ENCODE data around the gene NPPC.
"Not testable (repeated sequence)": the region's sequence is repeated elsewhere in the genome, so short reads cannot be mapped to it uniquely, and the experiment has no call there.

The NPPC gene, protein sequence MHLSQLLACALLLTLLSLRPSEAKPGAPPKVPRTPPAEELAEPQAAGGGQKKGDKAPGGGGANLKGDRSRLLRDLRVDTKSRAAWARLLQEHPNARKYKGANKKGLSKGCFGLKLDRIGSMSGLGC

DNA sequence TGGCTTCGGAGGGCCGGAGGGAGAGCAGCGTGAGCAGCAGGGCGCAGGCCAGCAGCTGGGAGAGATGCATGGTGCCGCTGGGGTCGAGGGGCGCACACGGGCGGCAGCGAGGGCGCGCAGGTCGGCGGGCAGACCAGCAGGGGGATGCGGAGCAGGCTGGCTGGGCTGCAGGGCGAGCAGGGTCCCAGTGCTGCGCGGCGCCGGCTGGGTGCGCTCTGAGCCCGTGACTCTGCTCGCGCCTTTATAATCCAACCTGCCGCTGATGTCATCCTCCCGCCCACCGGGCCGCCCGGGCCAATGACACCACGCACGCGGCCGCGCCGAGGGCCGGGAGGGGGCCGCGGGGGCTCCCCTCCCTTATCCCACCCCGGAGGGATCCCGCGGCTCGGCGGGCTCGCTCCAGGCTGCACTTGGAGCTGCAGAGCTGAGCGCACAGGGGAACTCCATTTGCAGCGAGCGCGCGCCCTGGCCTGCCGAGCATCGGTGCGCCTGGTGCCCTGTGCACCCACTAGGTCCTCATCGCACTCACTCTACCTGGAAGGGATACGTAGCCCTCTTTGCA lies at the start of gene NPPC:
TSS of gene NPPC (minus strand) at position 217 of the 562 bp plus-strand sequence. CDS start at position 70, 147 bp downstream.
- DNase-seq (ENCODE audit: low read depth): no peak

DNA sequence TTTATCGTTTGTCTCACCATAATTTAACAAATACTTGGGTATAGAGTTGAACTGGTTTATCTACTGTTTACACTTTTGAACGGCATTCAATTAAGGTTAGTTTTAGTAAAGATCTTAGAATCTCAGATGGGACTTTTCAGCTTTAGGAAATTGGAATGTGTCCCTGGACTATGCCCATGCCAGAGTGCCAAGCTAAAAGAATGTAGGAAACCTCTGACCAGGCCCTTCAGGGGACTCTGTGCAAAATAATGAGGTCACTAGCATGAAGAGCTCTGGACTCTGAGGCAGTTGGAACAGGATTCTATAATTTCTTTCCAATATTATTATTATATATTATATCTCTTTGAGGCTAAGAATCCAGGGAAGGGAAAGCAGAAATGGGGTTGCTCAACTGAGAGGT lies 48.8 kb upstream of the NPPC start:
- no peak for DNase-seq (ENCODE audit: low read depth)

DNA sequence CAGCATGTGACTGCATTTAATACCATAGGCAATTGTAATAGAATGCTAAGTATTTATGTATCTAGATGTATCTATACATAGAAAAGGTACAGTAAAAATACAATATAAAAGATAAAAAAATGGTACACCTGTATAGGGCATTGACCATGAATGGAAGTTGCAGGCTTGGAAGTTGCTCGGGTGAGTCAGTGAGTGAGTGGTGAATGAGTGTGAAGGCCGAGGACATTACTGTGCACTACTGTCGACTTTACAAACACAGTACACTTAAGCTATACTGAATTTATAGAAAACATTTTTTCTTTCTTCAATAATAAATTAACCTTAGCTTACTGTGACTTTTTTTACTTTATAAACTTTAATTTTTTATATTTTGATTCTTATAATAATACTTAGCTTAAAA lies 44.3 kb upstream of the NPPC start:
- DNase-seq (ENCODE audit: low read depth): no peak

DNA sequence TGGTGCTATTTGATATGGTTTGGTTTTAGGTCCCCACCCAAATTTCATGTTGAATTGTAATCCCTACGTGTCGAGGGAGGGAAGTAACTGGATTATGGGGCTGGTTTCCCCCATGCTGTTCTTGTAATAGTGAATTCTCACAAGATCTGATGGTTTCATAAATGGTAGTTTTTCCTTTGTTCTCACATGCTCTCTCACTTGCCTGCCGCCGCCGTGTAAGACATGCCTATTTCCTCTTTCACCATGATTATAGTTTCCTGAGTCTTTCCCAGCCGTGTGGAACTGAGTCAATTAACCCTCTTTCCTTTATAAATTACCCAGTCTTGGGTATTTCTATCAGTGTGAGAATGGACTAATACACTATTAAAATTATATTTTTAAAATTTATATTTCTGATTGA lies 42.6 kb upstream of the NPPC start:
- DNase-seq (ENCODE audit: low read depth): no peak

DNA sequence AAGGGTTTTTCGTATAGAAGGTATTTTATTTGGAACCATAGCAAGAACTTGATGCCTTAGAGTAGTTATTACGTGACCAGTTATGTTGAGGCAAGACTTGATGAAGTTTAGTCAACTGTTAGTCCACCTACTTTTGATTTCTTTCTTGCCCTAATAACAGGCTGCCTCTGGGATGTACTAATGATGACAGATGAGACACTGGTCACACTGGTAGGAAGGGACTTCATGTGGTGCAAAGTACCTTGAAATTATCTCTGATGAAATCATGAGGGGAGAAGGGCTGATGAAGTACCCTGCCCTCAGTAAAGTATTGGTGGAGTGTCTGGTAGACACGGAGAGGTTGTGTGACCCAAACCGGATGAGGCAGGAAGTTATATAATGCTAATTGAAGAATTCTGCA lies 40.7 kb upstream of the NPPC start:
- DNase-seq (ENCODE audit: low read depth): no peak

DNA sequence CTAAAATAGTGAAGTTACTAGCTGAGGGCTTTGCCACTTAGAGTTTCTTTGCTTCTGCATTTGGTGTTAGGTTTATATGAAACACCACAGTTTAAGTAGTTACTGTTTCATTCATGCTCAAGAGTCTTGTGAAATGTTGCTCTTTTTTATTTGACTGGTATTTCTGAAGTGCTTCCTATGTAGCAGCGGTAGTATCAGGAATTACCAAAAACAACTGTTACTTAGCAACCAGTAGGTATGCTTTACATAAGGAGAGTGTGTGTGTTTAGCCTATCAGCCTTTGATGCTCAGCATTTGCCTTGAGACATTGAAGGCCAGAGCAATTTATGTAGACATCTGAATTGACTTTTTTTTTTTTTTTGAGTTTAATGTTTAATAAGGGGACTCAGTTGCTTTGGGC lies 38.9 kb upstream of the NPPC start:
- DNase-seq (ENCODE audit: low read depth): no peak

DNA sequence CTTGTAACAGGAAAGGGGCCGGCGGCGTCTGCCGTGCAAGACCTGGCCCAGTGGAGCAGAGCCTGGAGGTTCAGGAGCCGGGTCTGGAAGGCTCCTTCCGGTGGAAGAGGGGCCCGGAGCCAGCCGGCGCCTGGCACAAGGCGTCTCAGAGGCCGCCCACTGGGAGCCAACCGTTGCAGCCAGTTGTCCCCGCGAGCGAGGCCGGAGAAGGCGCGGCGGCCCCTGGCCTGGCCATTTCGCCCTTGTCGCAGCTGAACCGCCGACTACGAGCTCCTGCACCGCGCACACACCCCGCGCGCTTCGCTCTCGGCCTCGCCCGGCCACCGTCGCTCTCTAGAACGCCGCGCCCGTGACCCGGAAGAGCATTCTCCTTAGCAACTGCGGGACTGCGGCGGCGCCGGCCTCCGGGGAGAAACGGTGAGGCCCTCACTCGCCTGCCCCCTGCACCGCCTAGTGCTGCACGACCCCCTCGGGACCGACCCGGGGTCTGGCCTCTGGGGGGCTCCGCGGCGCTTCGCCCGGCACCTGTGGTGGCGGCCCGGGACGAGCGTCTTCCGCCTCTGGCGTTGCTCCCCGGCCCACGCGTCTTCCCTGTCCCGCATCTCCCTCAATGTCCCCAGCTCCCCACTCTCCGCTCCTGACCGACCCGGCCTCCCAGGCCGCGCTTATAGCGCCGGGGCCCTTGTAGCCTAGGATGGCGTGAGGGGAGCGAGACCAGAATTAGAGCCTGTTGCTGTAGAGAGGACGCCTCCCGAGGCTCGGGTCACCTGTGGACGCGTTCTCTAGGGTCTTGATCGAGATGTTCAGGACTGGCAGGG lies 35.4 kb upstream of the NPPC start, which contains the start of gene DIS3L2:
TSS of gene DIS3L2 (plus strand) at position 365 of the 818 bp plus-strand sequence. CDS start 53,215 bp downstream, outside the sequence.
- DNase-seq (ENCODE audit: low read depth): peak; percentile 64

DNA sequence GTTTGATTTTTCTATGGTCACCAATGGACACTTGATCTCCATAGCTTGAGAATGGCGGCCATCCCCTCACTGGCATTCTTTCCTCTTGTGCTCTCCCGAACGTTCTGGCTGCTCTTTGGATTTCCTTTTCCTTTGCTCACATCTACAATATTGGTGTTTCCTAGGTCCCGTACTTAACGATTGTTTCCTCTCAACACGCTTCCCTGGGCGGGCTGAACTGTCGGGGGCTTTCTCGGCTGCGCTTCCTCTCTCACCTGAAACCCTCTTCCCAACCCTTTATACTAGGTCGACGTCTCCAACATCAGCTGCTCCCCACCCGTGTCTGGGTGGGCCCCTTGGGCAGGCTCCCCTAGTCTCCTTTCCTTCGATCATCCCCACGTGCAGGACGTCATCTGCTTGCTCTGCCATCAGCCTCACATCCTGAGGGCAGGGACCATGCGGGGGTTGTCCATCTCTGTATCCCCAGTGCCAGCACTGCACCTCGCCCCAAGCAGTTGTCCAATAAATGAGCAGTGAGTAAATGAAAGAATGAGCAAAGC lies 34.7 kb upstream of the NPPC start:
- DNase-seq (ENCODE audit: low read depth): no peak

DNA sequence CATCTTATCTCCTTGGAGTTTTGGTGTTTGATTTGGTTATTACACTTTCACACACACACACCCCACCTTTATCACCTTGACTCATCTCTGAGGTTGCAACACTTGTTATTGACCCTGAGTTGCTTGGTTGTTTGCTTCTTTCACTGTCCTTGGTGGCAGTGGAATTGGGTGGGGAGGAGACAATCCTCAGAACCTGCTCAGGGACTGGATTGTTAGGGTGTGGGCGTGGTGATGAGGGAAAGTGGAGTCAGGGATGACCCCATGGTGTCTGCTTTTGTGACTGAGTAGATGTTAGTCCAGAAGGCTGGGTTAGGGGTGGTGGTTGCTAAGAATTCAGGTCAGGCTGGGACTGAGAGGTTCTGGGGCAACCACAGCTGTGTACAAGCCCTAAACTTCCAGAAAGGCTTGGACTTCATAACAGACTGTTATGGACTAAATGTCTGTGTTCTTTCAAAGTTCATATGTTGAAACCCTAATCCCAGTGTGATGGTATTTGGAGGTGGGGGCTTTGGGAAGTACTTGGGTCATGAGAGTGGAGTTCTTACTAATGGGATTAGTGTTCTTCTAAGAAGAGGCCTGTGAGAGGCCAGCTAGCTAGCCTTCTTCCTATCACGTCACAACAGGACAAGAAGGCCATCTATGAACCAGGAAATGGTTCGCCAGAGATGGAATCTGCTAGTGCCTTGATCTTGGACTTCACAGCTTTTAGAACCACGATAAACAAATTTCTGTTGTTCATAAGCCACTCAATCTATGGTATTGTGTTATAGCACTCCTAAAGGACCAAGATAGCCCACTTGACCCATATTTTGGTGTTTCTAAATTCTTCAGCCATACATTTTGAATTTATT lies 31.9 kb upstream of the NPPC start:
- DNase-seq (ENCODE audit: low read depth): no peak

DNA sequence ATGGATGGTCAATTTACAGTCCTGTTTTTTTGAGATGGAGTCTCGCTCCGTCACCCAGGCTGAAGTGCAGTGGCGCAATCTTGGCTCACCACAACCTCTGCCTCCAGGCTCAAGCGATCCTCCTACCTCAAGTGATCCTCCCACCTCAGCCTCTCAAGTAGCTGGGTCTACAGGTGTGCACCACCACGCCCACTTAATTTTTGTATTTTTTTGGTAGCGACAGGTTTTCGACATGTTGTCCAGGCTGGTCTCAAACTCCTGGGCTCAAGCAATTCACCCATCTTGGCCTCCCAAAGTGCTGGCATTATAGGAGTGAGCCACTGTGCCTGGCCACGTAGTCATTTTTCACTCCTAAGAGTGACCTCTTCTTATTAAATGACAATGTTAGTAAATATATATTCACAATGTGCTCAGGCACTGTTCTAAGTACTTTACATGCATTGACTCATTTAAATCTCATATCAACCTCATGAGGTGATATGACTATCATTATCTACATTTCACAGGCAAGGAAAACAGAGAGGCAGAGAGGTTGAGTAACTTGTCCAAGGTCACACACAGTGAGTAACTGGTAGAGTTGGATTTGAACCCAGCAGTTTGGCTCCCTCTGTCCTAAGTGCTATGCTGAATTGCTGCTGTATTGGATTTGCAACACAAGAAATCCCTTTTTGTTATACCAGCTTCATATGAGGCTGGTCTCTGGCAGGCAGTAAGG lies 29.7 kb upstream of the NPPC start:
- DNase-seq (ENCODE audit: low read depth): no peak

DNA sequence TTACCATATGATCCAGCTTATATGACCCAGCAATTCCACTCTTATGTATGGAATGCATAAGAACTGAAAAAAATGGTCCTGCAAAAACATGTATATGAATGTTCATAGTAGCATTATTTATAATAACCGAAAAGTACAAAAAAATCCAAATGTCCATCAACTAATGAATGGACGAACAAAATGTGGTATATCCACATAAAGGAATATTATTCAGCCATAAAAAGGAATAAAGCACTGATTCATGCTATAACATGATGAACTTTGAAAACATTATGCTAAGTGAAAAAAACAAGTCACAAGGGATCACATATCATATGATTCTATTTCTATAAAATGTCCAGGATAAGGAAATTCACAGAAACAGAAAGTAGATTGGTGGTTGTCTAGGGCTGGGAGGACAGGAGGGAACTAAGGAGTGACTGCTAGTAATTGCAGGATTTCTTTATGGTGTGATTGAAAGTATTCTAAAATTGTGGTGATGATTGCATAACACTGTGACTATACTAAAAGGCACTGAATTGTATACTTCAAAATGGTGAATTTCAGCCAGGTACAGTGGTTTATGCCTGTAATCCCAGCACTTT lies 25.3 kb upstream of the NPPC start:
- no peak for DNase-seq (ENCODE audit: low read depth)

DNA sequence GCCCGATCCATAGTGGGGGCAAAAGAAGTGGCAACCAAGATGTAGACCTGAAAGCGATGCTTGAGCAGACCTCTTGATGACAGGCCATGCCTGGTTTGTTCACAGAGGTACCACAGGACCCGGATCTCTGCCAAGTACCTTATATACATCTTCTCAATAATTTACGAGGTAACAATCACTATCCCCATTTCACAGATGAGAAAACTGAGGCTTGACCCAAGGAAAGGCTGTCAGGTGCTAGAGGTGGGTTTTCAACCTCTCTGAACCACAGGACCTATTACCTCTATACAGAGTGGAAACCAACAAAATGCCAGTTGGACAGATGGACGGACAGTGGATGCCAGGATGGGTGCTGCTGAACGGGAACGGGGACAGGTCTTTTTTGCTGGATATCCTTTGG lies 21.5 kb upstream of the NPPC start:
- DNase-seq (ENCODE audit: low read depth): no peak

DNA sequence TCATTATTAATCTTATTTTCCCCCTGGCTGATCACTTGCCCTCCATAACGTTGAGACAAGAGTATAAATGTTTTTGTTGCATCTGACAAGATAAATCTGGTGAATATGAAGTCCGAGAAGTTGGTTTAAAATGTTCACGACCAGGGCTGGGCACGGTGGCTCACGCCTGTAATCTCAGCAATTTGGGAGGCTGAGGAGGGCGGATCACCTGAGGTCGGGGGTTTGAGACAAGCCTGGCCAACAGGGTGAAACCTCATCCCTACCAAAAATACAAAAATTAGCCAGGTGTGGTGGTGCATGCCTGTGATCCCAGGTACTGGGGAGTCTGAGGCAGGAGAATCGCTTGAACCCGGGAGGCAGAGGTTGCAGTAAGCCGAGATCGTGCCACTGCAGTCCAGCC lies 20.9 kb upstream of the NPPC start:
- DNase-seq (ENCODE audit: low read depth): not testable (repeated sequence)

DNA sequence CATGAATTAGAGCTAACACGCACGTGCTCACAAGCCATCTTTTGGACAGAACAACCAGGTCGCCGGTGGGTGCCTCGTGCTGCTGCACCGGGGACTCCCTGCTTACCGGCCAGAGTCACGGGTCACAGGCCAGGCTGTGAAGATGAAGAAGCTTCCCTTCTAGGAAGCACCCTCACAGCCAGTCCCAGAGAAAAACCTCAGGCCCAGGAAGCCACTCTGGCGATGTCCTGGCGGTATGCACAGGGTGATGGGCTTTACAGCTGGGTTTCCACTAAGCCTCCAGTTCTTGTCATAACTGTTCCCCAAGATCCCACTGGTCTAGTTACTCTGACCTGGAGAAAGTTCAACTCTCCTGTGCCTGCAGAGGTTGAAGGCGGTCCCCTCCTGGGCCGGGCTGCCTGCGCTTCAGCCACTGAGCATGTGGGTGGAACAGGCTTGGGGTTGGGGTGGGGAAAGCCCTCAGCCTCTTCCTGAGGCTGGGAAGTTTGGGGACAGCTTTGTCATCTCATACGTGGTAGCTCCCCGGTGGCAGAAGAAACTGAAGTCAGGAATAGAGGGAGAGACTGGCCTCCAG lies 20.1 kb upstream of the NPPC start:
- no peak for DNase-seq (ENCODE audit: low read depth)

DNA sequence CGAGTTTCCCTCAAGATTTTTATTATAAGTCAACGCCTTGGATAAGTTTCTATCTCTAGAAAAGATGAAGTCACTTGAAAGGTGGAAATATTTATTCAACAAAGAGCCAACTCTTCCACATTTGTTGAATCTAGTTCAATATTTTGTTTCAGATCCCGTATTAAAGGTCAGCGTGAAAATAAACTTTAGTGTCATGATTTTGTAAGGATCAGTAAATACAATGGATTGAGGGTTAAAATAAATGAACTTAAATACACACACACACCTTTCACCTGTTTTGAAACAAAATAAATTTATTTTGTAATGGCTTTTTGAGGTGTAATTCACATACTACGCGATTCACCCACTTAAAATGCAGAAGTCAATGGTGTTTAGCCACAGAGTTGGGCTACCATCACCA lies 16.0 kb upstream of the NPPC start:
- no peak for DNase-seq (ENCODE audit: low read depth)

DNA sequence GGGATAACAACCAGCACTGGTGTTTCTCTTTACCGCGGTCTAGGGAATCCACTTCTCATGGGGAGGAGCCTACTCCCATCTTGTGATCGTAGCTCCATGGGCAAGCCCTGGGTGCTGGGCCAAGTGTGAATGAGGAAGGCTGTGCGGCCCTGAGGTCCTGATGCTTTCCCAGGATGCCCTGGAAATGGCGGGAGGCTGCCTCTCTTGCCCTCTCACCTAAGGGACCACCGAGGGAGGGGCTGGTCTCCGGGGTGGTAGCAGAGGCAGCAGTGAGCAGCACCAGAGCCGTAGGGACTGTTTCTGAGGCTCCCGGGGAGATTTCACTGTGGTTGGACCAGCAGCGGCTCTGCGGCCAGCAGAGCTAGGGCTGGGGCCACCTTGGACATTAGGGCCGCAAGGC lies 15.5 kb upstream of the NPPC start:
- DNase-seq (ENCODE audit: low read depth): no peak

DNA sequence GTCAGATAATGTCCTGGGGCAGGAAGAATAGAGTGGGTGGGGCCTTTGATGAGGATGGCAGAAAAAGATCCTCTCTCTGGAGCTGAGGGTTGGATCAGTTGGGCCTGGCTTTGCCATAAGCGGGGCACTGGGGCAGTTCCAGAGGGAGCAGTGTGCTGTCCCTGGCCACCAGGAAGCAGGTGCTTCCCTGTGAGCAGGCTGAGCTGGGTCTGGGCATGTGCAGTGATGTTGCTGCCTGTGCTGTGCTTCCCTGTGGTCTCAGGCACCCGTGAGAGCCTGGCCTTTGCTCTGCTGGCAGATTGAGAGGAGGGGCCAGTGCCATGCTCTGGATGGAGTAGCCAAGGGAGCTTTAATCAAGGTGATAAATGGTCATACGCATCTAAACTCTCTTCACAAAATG lies 14.6 kb upstream of the NPPC start:
- DNase-seq (ENCODE audit: low read depth): no peak

DNA sequence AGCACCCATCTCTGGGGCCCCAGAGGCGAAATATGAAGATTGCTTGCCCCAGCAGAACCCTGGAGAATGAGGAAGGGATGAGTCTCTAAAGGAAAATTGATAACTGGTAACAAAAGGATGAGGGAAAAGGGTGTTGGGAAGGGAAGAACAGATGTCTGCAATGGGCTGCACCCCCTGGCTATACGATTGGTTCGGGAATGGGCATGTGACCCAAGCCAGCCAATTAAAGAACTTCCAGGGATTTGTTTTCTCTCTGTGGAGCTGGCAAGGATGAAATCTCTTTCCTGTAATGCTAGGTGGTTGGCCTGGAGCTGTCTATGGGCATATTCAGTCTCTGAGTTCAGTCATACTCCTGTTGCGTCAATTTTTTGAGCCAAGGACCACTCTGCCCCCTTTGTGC lies 12.8 kb upstream of the NPPC start:
- DNase-seq (ENCODE audit: low read depth): no peak

DNA sequence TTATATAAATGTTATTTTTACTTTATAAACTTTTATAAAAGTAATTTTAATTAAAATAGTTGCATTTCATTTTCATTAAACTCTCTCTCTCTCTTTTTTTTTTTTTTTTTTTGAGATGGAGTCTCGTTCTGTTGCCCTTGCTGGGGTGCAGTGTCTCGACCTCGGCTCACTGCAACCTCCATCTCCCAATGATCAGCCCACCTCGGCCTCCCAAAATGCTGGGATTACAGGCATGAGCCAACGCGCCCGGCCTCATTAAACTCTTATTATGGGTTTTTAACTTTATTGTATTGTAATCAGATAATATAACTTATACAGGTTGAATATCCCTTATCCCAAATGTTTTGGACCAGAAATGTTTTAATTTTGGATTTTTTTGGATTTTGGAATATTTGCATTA lies 10.9 kb upstream of the NPPC start:
- DNase-seq (ENCODE audit: low read depth): no peak

DNA sequence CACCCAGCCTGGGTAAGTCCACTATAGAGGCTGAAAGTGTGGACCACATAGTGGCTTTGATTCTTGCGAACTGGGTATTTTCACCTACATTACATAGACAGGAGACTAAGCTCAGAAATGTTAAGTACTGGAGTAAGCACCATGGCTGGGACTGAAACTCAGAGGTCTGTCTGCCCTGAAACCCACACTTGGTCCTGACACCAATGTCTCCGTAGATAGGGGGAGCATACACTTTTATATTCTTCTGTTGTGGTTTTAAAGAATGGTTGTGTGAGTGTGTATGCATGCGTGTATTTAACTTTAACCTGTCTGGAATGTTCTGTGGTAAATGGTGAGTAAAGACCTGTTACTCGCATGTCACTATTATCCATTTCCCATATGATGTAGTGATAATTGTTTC lies 10.3 kb upstream of the NPPC start:
- no peak for DNase-seq (ENCODE audit: low read depth)

DNA sequence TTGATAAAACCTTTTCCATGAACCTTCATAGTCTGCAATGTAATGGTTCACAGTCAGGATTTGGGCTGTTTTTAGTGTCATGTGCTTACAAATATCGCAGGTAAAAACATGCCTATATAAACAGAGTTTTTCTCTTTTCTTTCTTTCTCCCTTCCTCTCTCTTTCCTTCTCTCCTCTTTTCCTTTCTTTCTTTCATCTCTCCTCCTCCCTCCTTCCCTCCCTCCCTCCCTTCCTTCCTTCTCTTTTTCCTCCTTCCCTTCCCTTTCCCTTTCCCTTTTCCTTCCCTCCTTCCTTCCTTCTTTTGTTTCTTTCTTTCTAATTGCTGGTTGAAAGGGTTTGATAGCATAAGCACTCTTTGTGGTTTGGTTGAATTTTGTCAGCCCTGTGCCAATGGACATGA lies 9.6 kb upstream of the NPPC start:
- no peak for DNase-seq (ENCODE audit: low read depth)
